ENCODE results near the gene HOOK2.

DNA sequence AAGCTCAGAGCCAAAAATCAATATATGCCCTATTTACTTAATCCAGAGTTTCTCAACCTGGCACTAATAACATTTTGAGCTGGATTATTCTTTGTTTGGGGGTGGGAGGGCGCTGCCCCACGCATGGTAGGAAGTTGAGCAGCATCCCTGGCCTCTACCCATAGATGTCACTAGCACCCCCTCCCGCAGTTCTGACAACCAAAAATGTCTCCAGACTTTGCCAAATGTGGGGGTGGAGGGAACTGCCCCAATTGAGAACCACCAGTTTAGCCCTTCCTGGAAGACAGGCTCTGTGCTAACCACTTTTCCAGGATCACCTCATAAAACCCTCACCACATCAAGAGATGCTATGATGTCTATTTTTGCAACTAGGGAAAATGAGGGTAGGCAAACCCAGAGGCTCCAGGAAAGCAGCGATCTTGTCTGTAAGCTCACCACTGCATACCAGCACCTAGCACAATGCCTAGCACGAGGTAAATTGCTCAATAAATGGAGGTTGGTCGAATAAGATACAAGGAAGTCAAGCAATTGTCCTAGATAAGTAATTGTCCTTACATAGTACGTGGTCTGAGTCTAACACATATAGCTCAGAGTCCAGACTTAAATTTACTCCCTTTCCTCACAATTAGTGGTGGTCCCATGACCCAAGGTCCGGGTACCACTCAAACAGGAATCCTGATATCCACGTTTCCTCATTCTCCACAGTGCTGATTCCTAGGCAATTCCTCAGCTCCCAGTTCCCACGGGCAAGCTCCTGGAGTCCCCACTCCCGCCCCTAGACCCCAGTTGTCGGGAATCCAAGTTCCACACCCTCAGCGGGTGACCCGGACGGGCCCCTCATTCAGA, 41.8 kb downstream of the HOOK2 start:
- no peak for TF ChIP-seq RFX5 (IDR thresholded peaks at IDR 0.05; ENCODE audit: borderline replicate concordance, low read depth, low read length)
- TF ChIP-seq, protein P1, sequence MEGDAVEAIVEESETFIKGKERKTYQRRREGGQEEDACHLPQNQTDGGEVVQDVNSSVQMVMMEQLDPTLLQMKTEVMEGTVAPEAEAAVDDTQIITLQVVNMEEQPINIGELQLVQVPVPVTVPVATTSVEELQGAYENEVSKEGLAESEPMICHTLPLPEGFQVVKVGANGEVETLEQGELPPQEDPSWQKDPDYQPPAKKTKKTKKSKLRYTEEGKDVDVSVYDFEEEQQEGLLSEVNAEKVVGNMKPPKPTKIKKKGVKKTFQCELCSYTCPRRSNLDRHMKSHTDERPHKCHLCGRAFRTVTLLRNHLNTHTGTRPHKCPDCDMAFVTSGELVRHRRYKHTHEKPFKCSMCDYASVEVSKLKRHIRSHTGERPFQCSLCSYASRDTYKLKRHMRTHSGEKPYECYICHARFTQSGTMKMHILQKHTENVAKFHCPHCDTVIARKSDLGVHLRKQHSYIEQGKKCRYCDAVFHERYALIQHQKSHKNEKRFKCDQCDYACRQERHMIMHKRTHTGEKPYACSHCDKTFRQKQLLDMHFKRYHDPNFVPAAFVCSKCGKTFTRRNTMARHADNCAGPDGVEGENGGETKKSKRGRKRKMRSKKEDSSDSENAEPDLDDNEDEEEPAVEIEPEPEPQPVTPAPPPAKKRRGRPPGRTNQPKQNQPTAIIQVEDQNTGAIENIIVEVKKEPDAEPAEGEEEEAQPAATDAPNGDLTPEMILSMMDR (IDR thresholded peaks at IDR 0.05; ENCODE audit: control extremely low read depth in 1 of 3, insufficient read depth in 1 of 3, low read depth in 1 of 3, low read length in 3 of 3) = peak; percentile 46 to 51 (median 49)
- no peak for TF ChIP-seq EZH2 (IDR thresholded peaks at IDR 0.05; ENCODE audit: low read depth, low read length, severe bottlenecking)
